ENCODE measurements around the gene AKT1S1.
A peak's percentile ranks its signal among the peaks of the same experiment; 100 is the strongest.

AKT1S1 gene

DNA sequence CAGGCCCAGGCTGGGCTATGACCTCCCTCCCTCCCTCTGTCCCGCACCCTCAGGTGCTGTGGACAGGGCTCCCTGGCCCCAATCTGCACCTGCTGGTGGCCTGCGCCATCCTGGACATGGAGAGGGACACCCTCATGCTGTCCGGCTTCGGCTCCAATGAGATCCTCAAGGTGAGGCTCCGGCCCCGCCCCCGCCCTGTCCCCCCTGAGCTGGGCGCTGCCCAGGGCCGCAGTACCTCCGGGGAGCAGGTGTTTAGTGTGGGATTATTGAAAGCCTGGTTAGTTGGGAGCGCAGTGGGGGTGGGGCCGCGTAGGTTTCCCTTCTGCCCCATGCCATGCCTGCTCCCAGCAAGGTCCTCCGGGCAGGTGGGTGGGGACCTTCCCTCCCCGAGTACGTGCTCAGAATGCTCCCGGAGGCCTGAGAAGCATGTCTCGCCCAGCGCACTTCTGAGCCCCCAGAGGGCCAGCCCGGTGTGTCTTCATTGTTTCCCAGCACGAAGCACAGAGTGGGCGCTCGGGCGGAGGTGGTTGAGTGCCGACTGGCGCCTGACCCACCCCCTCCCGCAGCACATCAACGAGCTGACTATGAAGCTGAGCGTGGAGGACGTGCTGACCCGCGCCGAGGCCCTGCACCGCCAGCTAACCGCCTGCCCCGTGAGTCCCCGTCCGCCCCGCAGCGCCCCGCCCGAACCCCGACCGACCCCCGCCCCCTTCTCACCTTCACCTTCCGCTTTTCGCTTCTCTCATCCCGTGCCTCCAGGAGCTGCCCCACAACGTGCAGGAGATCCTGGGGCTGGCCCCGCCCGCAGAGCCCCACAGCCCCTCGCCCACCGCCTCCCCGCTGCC lies 10.7 kb upstream of the AKT1S1 start:
- DNase-seq, result no peak
- intact Hi-C loops (cut with DNase I), result no loop called here

DNA sequence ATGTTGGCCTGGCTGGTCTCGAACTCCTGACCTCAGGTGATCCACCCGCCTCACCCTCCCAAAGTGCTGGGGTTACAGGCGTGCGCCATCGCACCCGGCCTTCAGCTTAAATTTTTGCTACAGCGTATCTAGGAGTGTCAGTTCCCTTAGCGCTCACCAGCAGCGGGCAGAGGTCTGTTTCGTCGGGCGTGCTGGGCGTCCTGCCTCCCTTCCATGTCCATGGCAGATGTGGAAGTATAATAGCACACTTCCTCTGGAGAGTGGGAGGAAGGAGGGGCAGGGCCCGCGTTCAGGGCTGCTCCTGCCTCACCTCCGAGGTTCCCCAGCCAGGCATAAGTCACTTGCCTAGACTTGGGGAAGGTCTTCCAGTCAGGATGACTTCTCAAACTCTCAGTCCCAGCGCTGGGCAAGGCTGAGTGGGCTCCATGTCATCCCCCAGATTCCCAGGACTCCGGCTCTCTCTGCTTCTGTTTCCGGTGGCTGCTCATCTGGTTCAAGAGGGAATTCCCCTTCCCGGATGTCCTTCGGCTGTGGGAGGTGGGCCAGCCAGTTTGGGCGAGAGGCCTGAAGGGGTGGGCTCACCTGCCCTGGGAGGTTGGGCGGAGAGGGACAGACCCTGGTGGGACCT lies 10.0 kb upstream of the AKT1S1 start:
- intact Hi-C loops (cut with DNase I), result no loop called here
- DNase-seq, result no peak

DNA sequence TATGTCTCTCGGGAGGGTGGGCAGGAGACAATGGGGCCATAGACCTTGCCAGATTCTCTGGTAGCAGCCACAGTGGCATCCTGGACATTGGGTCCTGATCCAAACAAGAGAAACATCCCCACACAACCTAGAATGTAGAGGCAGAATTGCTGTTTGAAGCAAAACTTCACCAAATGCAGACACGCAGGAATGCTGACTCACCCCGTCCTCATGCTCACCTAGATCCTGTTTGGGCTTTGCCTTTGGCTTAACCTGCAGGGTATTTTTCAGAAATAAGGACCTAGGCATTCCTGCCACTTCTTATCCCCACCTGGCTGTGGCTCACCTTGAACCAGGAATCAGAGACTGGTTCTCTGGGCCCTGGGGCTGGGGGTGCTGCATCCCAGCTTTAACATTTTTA lies 7.6 kb upstream of the AKT1S1 start:
- DNase-seq, result no peak
- intact Hi-C loops (cut with DNase I), result no loop called here

DNA sequence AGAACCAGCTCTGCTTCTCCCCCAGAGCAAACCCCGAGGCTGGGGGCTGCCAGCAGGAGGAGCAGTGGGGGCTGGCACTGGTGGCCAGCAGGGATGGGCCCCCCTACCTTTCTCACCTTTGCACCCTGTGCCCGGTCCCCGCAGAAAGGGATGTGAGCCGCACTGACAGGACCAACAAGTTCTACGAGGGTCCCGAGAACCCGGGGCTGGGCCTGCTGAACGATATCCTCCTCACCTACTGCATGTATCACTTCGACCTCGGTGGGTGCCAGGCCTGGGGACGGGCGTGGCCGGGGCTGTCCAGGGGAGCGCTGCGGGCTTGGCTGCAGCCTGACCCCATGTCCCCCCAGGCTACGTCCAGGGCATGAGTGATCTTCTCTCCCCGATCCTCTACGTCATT lies 7.0 kb upstream of the AKT1S1 start:
- intact Hi-C loops (cut with DNase I), result no loop called here
- no peak for DNase-seq

DNA sequence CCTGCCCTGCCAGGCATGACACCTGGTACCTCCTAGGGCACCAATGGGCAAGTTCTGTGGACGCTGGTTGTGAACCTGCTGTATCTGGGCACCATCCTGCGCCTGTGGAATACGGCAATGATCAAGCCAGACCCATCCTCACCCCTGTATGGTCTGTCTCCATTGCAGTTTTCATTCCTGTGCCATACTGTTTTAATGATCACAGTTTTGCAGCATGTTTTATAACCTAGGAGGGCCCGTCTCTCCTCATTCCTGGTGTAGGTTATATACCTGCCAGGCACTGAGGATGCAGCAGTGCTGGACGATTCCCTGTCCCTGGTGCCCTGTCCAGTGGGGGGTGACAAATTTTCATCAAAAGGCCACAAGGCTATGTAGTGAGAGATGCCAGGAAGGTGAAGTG lies 5.9 kb upstream of the AKT1S1 start:
- DNase-seq, result no peak
- intact Hi-C loops (cut with DNase I), result no loop called here

DNA sequence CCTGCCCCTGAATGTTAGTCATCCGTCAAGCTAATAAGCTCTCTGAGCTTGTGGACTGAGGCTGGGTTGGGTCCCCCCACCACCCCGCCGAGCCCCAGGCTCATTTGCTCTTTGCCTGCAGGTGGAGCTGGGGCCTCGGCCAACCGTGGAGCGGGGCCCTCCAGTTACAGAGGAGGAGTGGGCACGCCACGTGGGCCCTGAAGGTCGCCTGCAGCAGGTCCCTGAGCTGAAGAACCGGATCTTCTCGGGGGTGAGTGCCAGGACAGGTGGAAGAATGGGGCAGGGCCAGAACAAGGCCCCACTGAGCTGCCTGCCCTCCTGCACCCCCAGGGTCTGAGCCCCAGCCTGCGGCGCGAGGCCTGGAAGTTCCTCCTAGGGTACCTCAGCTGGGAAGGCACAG lies 5.5 kb upstream of the AKT1S1 start:
- no peak for DNase-seq
- intact Hi-C loops (cut with DNase I), result no loop called here

DNA sequence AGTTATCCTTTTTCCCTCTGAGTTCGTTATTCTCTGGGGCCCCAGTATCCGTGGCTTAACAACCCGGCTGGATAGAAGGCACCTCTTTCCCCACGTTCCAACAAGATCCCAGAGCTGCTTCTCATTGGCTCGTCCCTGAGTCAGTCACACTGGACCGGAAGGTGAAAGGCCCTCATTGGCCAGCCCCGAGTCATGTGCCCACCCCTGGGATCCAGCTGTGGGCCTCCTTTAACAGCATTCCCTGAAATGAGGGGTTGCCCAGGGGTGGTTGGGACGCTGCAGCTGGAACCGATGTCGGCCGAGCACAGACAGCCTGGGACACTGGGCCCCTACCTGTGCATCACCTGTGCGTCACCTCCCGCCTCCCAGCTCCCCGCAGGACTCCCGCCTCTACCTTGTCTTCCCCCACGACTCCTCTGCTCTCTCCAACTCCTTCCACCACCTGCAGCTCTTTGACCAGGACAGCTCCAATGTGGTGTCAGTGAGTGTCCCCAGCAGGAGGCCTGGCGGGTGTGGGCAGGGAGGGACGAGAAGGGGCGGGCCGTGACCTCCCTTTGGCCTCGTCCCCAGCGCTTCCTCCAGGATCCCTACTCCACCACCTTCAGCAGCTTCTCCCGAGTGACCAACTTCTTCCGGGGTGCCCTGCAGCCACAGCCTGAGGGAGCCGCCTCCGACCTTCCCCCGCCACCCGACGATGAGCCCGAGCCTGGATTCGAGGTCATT lies 4.7 kb upstream of the AKT1S1 start:
- DNase-seq, result no peak
- intact Hi-C loops (cut with DNase I), result no loop called here

DNA sequence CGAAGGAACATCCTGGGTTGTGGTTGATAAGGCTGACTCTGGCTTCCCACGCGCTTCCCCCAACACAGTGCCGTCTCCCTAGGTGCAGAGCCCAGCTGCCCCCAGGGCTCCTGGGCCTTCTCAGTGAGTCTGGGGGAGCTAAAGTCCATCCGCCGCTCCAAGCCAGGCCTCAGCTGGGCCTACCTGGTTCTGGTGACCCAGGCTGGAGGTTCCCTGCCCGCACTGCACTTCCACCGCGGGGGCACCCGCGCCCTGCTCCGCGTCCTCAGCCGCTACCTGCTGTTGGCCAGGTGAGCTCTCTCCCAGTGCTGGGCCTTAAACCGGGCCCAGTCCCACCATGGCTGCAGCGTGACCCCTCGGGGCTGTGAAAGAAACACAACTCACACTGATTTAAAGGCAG lies 4.0 kb upstream of the AKT1S1 start:
- no peak for DNase-seq
- intact Hi-C loops (cut with DNase I), result no loop called here

DNA sequence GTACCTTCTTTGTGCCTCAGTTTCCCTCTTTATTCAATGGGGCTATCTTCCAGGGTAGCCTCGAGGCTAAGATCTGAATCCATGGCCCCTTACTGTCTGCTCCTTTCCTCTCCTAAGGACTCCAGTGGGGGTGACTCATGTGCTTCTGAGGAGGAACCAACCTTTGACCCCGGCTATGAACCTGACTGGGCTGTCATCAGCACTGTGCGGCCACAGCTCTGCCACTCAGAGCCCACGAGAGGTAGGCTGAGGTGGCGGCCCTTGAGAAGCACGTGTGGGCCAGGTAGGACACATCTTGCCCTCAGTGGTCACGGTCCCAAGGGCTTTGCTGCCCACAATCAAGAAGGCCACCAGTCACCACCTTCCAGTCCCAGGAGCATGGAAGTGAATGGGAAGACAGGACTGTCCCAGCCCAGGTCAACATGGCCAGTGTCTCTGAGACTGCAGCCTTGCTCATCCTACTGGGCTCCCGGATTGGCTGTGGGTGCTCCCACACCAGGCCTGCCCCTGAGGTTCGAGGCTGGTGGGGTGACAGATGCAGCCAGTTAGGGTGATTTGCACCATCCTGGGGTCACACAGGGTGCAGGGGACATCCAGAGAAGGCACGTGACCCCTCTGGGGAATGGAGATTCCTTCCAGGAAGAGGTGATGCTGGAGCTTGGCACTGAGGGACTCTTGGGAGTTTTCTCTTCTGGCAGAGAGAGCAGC lies 3.2 kb upstream of the AKT1S1 start:
- intact Hi-C loops (cut with DNase I), result no loop called here
- DNase-seq, result no peak

DNA sequence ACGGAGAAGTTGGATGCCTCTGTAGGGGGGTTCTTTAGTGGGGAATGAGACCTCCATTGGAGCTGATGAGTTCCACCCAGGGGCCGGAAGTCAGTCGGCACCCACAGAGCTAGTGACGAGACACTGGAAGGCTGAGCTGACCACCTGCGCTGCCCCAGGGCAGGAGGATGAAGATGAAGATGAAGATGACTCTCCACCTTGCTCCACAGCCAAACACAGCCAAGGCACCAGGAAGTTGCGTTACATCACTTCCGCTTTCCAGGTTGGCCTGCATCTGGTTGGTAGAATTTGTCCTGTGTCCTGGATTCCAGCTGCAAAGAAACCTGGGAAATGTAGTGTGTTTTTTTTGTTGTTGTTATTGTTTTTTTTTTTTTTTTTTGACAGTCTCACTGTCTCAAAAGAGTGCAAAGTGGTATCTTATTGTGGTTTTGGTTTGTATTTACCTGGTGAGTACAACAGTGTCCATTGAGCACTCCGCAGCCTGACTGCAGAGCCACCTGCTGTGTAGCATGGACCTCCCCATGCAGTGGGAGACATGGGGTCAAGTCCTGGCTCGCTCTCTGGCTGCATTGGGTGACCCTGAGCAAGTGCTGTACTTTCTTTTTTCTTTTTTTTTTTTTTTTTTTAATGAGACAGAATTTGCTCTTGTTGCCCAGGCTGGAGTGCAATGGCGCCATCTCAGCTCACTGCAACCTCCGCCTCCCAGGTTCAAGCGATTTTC lies 2.2 kb upstream of the AKT1S1 start:
- intact Hi-C loops (cut with DNase I), result loop anchor here (5.0 kb wide), 1 partner anchor 62 kb away; the partner anchor contains the start of gene MED25
- no peak for DNase-seq

DNA sequence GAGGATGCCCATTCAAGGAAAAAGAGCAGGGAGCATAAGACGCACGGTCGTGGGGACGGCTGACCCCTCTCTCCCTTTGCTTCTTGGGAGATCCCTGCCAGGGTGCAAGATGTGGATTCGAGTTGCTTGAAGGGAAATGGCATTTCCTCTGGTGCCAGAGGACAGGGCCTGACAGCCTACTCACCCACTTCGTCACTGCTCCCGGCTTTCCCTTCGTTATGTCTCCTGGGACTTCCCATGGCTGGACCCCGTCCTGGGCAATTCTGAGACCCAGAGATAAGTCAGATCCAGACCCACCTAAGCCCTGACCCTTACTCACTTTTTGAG lies 1.6 kb upstream of the AKT1S1 start:
- no peak for DNase-seq
- intact Hi-C loops (cut with DNase I), result loop anchor here (5.0 kb wide), 1 partner anchor 61 kb away; the partner anchor contains the start of gene MED25

DNA sequence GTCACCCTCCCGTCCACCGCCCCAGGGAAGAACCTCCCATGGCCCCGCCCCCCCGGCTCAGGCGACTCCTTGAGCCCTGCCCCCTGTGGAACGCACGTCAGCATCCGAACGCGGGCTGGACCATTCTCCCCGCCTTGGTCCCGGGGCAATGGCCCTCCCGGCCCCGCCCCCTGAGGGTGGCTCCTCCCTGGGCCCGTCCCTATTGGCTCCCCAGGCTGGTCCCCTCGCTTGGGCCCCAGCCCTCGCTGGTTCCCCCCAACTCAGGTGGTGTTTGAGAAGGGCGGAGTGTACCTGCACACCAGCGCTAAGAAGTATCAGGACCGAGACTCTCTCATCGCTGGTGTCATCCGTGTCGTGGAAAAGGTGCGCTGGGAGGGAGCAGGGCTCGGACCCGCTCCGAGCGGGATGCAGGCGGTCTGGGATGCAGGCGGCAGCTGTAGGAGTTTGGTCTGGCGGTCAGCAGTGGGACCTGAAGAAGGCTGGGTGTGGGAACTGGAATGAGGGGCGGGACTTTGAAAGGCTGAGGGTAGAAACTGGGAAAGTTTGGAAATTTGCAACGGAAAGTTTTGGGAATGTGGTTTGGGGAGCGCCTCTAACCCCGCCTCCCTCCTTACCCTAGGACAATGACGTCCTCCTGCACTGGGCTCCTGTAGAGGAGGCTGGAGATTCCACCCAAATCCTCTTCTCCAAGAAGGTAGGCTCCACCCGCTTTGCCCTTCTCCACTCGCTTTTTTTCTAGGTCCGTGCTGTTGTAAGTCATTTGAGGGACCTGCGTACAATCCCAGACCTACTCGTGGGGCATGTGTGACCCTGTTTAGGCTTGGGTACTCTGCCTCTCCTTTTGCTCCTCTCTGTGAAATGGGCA lies 956 bp upstream of the AKT1S1 start:
- peak; percentile 92 to 99 (median 97) for DNase-seq
- intact Hi-C loops (cut with DNase I), result loop anchor here (5.0 kb wide), 1 partner anchor 61 kb away; the partner anchor contains the start of gene MED25

DNA sequence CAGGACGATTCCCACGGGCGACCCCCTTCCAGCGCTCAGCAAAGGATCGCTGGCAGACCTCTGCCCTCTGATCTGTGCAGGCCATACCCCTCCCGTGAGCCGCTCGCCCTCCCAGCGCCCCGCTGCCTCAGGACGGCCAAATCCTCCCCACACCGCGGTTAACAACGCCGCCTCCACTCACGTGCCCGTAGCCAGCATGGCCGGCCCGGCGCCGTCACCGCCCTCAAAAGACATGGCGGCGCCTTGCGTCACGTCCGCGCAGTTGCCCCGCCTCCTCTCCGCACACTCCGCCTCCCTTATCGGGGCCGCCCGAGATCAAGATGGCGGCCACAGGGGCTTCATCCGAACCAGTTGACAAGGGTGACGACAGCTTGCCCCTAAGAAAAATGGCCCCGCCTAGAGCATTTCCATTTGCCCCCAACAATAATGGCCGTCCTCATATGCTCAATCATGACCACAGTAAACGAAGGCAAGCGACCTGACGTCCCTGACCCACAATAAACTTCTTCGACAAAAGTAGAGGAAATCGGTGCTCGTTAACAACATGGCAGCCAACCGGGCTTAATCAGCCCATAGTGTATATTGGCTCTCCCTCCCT lies 634 bp downstream of the AKT1S1 start:
- intact Hi-C loops (cut with DNase I), result loop anchor here (5.0 kb wide), 1 partner anchor 59 kb away; the partner anchor contains the start of gene MED25
- peak; percentile 96 to 100 (median 99) for DNase-seq

DNA sequence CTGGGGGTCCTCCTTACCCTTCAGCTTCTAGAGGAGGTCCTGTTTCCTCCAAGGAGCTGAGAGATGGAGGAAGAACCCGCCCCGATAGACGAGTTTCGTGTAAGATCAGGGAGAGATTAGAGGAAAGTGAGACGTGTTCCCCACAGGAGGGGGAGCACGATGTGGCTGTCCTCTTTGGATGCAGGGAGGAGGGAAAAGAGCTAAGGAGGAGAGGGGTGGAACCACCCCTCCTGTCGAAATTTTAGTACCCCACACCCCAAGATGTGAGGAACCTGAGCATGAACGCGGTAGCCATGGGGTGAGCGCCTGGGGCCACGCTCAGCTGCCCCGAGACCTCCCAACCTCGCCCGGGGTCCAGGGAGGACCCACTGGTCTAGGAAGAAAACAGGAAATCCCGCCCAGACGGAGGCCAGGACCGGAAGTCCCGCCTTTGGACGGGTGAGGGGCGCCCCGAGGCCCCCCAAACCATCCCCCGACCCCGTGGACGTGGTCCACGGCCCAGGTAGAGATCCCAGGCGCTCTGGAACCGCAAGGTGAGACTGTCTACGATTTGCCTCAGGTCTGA lies 1.2 kb downstream of the AKT1S1 start:
- intact Hi-C loops (cut with DNase I), result loop anchor here (5.0 kb wide), 1 partner anchor 59 kb away; the partner anchor contains the start of gene MED25
- peak; percentile 54 to 85 (median 71) for DNase-seq

DNA sequence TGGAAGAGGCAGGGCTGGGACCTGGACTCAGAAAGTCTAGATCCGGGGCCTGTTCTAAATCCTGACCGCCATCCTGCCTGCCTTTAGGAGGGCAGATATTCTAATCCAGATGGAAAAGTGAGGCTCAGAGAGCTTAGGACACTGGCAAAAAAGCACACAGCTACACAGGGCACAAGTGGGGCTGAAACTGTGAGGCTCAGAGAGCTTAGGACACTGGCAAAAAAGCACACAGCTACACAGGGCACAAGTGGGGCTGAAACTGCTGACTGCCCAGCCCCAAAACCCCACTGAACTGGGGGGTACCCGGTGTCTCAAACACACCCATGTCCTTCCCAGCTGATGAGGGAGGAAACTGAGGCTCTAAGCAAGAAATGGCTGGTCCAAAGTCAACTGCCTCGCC lies 2.0 kb downstream of the AKT1S1 start:
- DNase-seq, result no peak
- intact Hi-C loops (cut with DNase I), result loop anchor here (5.0 kb wide), 1 partner anchor 58 kb away; the partner anchor contains the start of gene MED25

DNA sequence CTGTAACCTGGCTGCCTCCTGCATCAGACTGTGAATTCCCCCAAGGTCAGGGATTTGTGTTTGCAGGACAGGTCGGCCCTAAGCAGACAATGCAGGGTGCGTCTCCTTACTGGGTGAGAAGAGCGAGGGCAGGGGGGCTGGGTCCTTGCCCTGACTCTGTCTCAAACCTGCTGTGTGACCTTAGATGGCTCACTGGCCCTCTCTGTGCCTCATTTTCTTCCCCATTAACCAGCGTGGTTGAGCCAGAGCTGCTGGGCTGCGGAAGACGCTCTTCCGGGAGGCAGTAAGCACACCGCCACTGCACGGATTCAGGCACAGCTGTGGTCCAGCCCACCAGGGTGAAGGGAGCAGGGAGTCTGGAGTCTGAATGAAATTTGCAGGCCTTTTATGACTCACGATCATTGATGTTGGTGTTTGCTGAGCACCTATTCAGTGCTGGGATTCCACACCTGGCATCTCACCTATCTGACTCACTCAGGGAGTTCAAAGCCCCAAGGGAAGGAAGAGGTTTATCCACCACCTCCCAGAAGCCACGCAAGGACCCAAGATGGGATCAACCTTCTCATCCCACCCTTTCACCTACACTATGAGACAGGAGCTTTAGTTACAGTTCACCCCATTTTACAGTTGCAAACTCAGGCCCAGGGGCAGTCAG lies 2.5 kb downstream of the AKT1S1 start:
- intact Hi-C loops (cut with DNase I), result loop anchor here (5.0 kb wide), 1 partner anchor 57 kb away; the partner anchor contains the start of gene MED25
- no peak for DNase-seq
